Embryonic facial prominence (tissue), 1 donor: Measurements from ENCODE around the gene GNPAT.

Source experiments
- DNase-seq: peaks from one replicate; pipeline ENCODE4 v3.0.0-alpha.2; 2016; ENCODE audit errors: extremely low spot score

Gene GNPAT

DNA sequence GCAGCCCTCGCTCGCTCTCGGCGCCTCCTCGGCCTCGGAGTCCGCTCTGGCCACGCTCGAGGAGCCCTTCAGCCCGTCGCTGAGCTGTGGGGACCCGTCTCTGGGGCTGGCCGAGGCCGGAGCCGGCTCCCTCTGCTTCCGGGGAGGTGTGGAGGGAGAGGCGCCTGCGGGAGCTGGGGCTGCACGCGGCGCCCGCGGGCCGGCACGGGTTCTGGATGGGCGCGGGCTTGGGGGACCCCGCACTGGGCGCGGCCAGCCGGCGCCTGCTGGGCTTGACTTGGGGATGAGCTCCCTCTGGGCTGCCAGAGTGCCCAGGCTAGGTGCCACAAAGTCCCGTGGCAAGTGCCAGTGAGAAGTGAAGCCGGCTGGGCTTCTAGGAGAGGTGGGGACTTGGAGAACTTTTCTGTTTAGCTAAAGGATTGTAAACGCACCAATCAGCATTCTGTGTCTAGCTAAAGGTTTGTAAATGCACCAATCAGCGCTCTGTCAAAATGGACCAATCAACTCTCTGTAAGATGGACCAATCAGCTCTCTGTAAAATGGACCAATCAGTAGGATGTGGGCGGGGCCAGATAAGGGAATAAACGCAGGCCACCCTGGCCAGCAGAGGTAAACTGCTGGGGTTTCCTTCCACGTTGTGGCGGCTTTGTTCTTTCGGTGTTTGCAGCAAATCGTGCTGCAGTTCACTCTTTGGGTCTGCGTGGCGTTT lies 76.4 kb downstream of the GNPAT start:
- no peak for DNase-seq

DNA sequence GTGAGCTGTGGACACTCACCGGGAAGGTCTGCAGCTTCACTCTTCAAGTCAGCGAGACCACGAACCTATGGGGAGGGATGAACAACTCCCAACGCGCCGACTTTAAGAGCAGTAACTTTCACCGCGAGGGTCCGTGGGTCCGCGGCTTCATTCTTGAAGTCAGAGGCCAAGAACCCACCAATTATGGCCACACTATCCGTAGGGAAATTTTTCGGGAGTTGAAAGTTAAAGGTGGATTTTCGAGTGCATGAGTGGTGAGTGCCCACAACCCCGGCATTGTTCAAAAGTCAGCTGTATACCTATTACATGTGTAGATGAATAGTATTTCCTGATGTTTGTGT lies 77.0 kb downstream of the GNPAT start:
- no peak for DNase-seq

DNA sequence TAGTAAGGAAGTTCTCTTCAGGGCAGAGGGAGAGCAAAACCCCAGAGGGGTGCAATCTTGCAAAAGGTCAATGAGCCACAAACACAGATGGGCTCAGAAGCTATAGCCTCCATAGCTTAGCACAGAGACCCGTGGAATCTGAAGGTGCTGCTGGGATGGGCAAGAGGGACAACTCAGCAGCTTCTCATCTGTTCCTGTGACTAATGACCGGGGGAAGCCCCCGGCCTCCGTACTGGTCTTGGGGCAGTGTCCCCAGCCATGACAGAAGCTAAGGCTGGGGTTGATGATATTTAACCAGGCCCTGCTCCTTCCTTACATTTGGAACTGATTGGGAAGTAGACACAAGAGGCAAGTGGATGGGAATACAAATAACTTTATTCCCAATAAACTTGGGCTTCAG lies 77.6 kb downstream of the GNPAT start:
- DNase-seq = no peak

DNA sequence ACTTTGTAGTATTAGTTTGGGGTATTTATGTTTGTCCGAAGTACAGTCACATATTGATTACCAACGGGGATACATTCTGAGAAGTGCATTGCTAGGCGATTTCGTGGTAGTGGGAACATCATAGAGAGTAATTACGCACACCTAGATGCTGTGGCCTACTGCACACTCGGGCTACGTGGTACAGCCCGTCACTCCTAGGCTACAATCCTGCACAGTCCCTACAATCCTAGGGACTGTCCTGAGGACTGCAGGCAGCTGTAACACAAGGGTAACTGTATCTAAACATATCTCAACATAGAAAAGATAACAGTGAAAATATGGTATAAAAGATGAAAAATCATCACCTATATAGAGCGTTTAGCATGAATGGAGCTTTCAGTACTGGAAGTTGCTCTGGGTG lies 78.1 kb downstream of the GNPAT start:
- DNase-seq = no peak

DNA sequence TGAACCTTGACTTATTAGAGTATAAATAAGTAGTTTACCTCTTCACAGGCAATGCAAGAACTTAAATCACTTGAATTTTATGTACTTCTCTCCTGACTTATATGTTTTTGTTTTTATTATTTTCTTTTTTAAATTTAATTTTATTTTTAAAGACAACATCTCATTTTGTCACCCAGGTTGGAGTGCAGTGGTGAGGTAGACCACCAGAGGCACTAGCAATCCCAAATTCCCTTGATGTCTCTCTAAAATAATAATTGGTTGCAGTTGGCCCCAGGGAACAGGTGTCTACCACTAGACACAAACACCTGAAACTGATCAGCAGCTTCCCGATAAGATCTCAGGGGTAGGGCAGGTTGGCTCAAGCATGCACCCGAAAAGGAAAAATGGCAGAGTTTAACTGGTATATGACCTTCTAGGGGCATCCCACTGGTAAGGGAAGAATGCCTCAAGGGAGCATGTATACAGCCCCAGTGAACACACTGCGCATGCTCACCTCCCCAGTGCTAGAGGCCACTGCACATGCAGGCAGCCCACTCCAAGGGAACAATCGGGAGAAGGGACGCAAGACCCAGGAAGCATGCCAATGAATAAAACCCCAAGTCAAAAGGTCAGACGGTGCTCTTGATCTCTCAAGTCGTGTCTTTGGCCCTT lies 82.0 kb downstream of the GNPAT start:
- no peak for DNase-seq

DNA sequence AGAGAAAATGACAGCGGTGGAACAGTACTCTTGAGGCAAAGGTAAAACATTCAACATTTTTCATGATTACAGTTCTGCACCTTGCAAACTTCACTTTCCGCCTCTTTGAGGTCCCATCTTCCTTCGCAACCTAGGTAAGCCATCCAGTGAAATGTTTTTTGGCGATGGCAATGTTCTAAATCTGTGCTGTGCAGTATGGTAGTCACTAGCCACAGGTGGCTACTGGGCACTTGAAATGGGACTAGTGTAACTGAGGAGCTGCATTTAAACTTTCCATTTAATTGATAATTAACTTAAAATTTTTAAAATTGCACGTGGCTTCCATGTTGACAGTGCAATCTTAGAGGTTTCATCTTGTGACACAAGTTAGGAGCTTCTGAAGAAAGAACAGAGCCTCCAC lies 83.6 kb downstream of the GNPAT start:
- no peak for DNase-seq

DNA sequence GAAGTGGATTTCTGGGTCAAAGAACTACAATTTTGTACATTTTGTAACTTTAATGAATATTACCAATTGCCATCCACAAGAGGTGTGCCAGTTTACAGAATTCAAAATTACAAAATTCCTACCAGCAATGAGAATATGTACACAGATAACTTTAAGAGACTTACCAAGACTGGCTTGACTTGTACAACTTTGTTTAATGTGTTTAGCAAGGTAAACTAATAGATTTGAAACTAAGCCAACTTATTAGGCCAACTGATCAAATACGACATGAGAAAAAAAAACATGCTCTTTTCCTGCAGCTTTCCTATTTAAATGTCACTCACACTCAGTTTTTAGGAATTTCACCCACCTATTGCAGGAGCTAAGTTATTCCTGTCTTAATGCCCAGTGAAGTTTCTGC lies 85.2 kb downstream of the GNPAT start:
- DNase-seq = no peak
